Measurements from ENCODE around the gene SNTN. TPM values are rescaled to one million over a fixed set of nuclear protein-coding genes. Genes with fewer than 3 reads are reported as not detected.

Gene SNTN
- total RNA-seq, 1 donor from 2014 or later: not detected

DNA sequence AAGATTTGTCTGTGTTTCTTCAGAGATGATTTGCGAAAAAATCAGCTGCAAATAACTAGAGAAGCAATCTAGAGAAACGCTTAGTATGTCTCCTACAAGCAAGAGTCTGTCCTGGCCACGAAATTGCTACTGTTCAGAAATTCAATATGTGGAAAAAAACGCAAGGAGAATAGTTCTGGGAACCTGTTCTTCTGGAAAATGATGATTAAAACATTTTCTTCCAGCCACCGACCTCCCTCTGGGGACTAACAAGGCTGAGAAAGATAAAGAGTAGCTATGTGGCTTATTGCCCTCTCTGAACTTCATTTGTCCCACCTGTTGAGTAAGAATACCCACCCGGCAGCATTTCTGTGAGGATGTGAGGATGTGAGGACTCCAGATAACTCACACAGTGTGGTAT, 31.6 kb downstream of the SNTN start:
- CTCF ChIA-PET: no interaction called here
- intact Hi-C loops (cut with micrococcal nuclease): no loop called here
- peaks cover 3% of the 10 kb centered on the region for H3K27me3 Mint-ChIP-seq

DNA sequence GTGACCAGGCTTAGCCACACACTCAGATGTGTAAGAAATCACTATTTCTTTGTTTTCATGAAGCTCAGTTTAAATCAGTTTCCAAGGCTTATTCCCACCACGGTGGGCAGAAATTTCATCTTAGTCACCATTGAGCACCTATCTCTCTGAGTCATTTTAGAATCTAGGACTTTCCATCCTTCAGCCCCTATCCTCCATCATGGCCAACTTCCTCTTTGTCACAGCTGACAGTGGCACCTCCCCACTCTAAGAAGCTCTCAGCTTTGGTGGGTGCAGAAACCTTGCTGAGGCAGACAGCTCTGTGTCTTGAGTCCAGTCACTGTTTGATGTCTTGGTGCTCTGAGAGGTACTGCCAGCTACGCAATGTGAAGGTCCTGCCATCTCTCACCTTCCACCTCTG, 32.9 kb downstream of the SNTN start:
- no peak for DNase-seq
- no peaks in the 10 kb centered on the region for H3K9me3 Mint-ChIP-seq
- intact Hi-C loops (cut with micrococcal nuclease): no loop called here
- POLR2A ChIA-PET: no interaction called here
- TF ChIP-seq, protein P1, sequence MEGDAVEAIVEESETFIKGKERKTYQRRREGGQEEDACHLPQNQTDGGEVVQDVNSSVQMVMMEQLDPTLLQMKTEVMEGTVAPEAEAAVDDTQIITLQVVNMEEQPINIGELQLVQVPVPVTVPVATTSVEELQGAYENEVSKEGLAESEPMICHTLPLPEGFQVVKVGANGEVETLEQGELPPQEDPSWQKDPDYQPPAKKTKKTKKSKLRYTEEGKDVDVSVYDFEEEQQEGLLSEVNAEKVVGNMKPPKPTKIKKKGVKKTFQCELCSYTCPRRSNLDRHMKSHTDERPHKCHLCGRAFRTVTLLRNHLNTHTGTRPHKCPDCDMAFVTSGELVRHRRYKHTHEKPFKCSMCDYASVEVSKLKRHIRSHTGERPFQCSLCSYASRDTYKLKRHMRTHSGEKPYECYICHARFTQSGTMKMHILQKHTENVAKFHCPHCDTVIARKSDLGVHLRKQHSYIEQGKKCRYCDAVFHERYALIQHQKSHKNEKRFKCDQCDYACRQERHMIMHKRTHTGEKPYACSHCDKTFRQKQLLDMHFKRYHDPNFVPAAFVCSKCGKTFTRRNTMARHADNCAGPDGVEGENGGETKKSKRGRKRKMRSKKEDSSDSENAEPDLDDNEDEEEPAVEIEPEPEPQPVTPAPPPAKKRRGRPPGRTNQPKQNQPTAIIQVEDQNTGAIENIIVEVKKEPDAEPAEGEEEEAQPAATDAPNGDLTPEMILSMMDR (IDR thresholded peaks at IDR 0.05): no peak
- peaks cover 3% of the 10 kb centered on the region for H3K27me3 Mint-ChIP-seq
- CTCF ChIA-PET: no interaction called here
- H3K36me3 Mint-ChIP-seq (ENCODE audit: low read depth): no peaks in the 10 kb centered on the region
- H3K4me3 Mint-ChIP-seq: no peak overlapping the region
- no peak for ATAC-seq (ENCODE audit: low read depth)
- no peaks in the 10 kb centered on the region for H3K4me1 Mint-ChIP-seq
- no peak overlapping the region for H3K27ac Mint-ChIP-seq

More for the DNA sequence above, 31.6 kb downstream of the SNTN start:
- TF ChIP-seq, protein P1 (IDR thresholded peaks at IDR 0.05): no peak
- no peak overlapping the region for H3K27ac Mint-ChIP-seq
- H3K36me3 Mint-ChIP-seq (ENCODE audit: low read depth): no peaks in the 10 kb centered on the region
- no peak for DNase-seq
- H3K4me1 Mint-ChIP-seq: no peaks in the 10 kb centered on the region
- no peak for ATAC-seq (ENCODE audit: low read depth)
- POLR2A ChIA-PET: no interaction called here
- H3K4me3 Mint-ChIP-seq: no peak overlapping the region
- no peaks in the 10 kb centered on the region for H3K9me3 Mint-ChIP-seq

DNA sequence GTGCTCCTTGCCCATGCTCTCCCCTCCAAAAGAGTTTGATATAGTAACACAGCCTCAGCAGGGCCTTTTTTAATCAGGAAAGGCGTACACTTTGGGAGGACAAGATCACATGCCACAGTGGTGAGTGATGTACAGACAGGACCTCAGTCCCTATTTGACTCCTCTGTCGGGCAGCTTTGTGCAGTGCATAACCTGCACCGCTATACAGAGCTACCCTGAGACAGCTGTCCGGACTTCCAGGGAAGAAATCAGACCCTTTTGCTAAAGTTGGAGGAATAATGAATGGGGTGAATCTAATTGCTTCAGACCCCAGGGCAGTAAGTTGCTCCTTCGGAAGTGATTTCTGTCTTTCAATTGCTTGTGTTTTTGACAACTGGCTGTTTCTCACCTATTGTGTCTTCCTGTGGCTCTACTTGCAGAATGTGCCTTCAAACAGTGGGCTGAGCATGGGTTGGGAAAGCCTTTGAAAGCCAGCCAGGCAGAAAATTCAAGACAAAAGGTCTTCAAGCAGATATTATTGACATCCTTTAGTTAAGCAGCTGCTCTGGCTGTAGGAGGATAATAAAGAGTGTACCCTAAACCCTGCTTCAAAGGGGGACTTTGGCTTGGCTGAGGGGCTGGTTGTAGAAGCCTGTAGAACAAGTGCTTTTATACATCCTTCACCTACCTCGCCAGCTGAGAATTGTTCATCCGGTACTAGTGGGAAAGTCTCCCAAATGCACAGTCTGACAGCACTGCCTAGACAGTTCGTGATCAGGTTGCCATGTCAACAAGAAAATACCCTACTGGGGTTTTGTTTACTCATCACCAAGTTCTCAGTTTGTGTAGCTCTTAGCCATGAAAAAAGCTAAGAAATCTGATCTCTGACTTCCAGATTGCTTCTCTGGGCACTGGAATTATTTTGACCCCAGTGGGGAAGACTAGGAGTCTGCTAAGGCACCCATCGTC, 35.1 kb downstream of the SNTN start:
- POLR2A ChIA-PET: no interaction called here
- Mint-ChIP-seq H3K36me3 (ENCODE audit: low read depth) (no peaks in the 10 kb centered on the region), H3K9me3 (peaks cover 8% of the 10 kb centered on the region)

DNA sequence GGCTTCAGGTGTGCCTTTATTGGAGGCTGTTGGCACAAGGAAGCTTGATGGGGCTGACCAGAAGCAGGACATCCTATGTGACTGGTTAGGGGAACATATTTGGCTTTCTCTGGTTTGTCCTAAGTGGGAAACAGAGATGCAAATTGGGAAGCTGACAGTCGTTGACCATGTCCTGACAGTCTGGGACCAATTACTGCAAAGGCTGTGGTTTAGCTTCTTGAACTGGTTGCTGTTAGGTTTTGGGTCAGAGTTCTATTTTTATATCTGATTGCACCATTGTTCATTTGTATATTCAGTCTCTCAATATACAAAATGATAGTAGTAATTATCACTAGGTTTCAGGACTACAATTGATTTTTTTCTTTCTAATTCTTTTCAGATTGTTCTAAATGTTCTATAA, 36.8 kb downstream of the SNTN start:
- DNase-seq (no peak), ATAC-seq (ENCODE audit: low read depth) (no peak)
- H3K4me1 Mint-ChIP-seq: no peaks in the 10 kb centered on the region
- ChIA-PET POLR2A (no interaction called here), CTCF (no interaction called here)
- intact Hi-C loops (cut with micrococcal nuclease): no loop called here
- peaks cover 13% of the 10 kb centered on the region for H3K9me3 Mint-ChIP-seq
- H3K27ac Mint-ChIP-seq: no peak overlapping the region
- no peaks in the 10 kb centered on the region for H3K36me3 Mint-ChIP-seq (ENCODE audit: low read depth)
- H3K27me3 Mint-ChIP-seq: peaks cover 3% of the 10 kb centered on the region
- no peak overlapping the region for H3K4me3 Mint-ChIP-seq
- TF ChIP-seq, protein P1 (IDR thresholded peaks at IDR 0.05): no peak

More for the DNA sequence above, 35.1 kb downstream of the SNTN start:
- TF ChIP-seq, protein P1 (IDR thresholded peaks at IDR 0.05): no peak
- intact Hi-C loops (cut with micrococcal nuclease): no loop called here
- CTCF ChIA-PET: no interaction called here
- Mint-ChIP-seq H3K27ac (no peak overlapping the region), H3K4me3 (no peak overlapping the region), H3K27me3 (peaks cover 3% of the 10 kb centered on the region), H3K4me1 (no peaks in the 10 kb centered on the region)
- ATAC-seq (ENCODE audit: low read depth) (no peak), DNase-seq (no peak)

DNA sequence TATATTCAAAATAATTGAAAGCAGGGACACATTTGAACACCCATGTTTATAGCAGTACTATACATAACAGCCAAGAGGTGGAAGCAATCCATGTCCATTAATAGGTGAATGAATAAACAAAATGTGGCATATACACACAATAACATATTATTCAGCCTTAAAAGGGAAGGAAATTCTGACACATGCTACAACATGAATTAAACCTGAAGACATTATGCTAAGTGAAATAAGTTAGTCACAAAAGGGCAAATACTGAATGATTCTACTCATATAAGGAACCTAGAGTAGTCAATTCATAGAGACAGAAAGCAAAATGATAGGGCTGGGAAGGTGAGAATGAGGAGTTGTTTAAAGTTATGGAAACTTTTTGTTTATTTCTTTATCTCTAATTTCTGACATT, 40.9 kb downstream of the SNTN start:
- ATAC-seq (ENCODE audit: low read depth) (no peak), DNase-seq (no peak)
- Mint-ChIP-seq H3K9me3 (peaks cover 16% of the 10 kb centered on the region), H3K4me3 (no peak overlapping the region), H3K27ac (no peak overlapping the region), H3K27me3 (no peaks in the 10 kb centered on the region), H3K36me3 (ENCODE audit: low read depth) (no peaks in the 10 kb centered on the region), H3K4me1 (no peaks in the 10 kb centered on the region)
- POLR2A ChIA-PET: no interaction called here
- TF ChIP-seq, protein P1 (IDR thresholded peaks at IDR 0.05): no peak
- intact Hi-C loops (cut with micrococcal nuclease): no loop called here
- CTCF ChIA-PET: no interaction called here

Measured in activated B cell treated with CpG ODN at 0.5 μM for 24 hours (primary cell).